HUES64 (cell line): ENCODE results near the gene FUZ.

Experiments
- H3K27ac ChIP-seq: 2 replicates; pipeline ENCODE4 v1.7.0; 2013; ENCODE audit warnings: low read depth, low read length, inconsistent platforms
- H3K27me3 ChIP-seq: 2 replicates; pipeline ENCODE4 v1.6.1; 2013; ENCODE audit warnings: mild to moderate bottlenecking, low read length; ENCODE audit not compliant: insufficient read depth
- H3K36me3 ChIP-seq: 2 replicates; pipeline ENCODE4 v1.6.1; 2013; ENCODE audit warnings: mild to moderate bottlenecking, low read length; ENCODE audit not compliant: insufficient read depth
- H3K4me1 ChIP-seq: 2 replicates; pipeline ENCODE4 v1.6.1; 2013; ENCODE audit warnings: mild to moderate bottlenecking, low read length, moderate library complexity; ENCODE audit not compliant: insufficient read depth
- H3K4me3 ChIP-seq: 2 replicates; pipeline ENCODE4 v1.5.1; 2013; ENCODE audit warnings: mild to moderate bottlenecking, low read length, moderate library complexity
- H3K9ac ChIP-seq: 2 replicates; pipeline ENCODE4 v1.6.1; 2013; ENCODE audit warnings: mild to moderate bottlenecking, low read depth, low read length
- H3K9me3 ChIP-seq: 2 replicates; pipeline ENCODE4 v1.6.1; 2013; ENCODE audit warnings: low read depth, low read length; ENCODE audit not compliant: insufficient read depth
- WGBS: fragments of 150-250, 120-280 bp; methylation state at CpG from one replicate; pipeline ENCODE4 v1.1.7; 2013; ENCODE audit warnings: missing lambda C conversion rate; 5-methylcytosine and 5-hydroxymethylcytosine counted together

FUZ gene

DNA sequence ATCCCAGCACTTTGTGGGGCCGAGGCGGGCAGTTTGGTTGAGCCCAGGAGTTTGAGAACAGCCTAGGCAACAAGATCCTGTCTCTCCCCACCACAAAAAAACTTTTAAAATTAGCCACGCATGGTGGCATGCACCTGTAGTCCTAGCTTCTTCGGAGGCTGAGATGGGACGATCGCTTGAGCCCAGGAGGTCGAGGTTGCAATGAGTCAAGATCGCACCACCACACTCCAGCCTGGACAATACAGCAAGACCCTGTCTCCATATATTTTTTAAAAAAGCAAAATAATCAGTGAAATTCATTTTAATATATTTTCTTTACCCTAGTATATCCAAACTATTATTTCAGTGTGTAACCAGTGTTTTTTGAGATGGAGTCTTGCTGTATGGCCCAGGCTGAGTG is 38.1 kb downstream of the FUZ start:
- no peak overlapping the region for H3K9ac ChIP-seq
- 98% methylated on average over 8 of the region's 8 CpGs for WGBS
- no peaks in the 10 kb centered on the region for H3K4me1 ChIP-seq

DNA sequence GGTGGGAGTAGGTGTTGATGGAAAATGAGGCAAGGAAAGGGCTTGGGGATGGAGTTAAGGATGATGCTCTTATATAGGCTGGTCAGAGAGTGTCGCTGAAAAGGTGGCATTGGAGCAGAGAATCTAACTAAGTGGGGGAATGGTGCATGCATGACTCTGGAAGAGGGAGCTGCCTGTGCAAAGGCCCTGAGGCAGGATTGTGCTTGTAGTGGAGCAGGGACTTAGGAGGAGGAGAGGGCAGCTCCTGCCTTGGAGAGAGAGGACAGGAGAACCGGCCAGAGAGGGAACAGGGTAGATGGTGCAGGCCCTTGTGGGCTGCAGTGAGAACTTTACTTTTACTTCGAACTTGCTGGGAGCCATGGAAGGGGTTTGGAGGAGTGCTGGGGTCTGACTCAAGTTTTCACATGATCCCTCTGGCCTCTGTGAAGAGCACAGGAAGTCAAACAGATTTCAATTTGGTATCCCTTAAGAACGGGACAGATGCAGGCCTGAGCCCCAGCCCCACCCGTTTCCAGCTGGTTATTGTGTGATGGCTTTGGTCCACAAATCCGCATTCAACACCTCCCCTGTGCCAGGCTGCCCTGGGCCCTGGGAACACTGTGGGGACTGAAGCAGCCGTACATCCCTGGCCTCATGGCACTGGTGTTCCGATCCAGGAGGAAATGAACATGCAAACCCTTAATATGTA is 39.3 kb downstream of the FUZ start:
- Histone ChIP-seq H3K9ac (no peak overlapping the region), H3K36me3 (peaks cover 2% of the 10 kb centered on the region; the same call in 1 of the 2 replicates), H3K9me3 (no peaks in the 10 kb centered on the region), H3K27ac (no peak overlapping the region), H3K4me3 (no peak overlapping the region), H3K27me3 (no peaks in the 10 kb centered on the region), H3K4me1 (no peaks in the 10 kb centered on the region)
- WGBS: 94% methylated on average over 8 of the region's 8 CpGs

More for the DNA sequence above, 38.1 kb downstream of the FUZ start:
- Histone ChIP-seq H3K4me3 (no peak overlapping the region), H3K36me3 (peaks cover 2% of the 10 kb centered on the region; the same call in 1 of the 2 replicates), H3K27me3 (no peaks in the 10 kb centered on the region), H3K27ac (no peak overlapping the region), H3K9me3 (no peaks in the 10 kb centered on the region)

GRCh38 chr19:49772850-49773432 is 40.2 kb downstream of the FUZ start:
- 90% methylated on average over 10 of the region's 10 CpGs for WGBS
- Histone ChIP-seq H3K9me3 (no peaks in the 10 kb centered on the region), H3K36me3 (peaks cover 2% of the 10 kb centered on the region; the same call in 1 of the 2 replicates), H3K4me1 (no peaks in the 10 kb centered on the region), H3K27me3 (no peaks in the 10 kb centered on the region), H3K4me3 (no peak overlapping the region), H3K27ac (no peak overlapping the region), H3K9ac (no peak overlapping the region; the same call in 1 of the 2 replicates)

- H3K4me3 ChIP-seq: no peak overlapping the region
- no peaks in the 10 kb centered on the region for H3K9me3 ChIP-seq
- H3K9ac ChIP-seq: no peak overlapping the region
- WGBS: 91% methylated on average over 13 of the region's 13 CpGs
- H3K27me3 ChIP-seq: no peaks in the 10 kb centered on the region
- no peaks in the 10 kb centered on the region for H3K4me1 ChIP-seq
- no peak overlapping the region for H3K27ac ChIP-seq
- peaks cover 2% of the 10 kb centered on the region; the same call in 1 of the 2 replicates for H3K36me3 ChIP-seq
These were observed 41.4 kb downstream of the FUZ start for GRCh38 chr19:49771674-49772139.

- no peaks in the 10 kb centered on the region for H3K27me3 ChIP-seq
- no peak overlapping the region for H3K4me3 ChIP-seq
- H3K27ac ChIP-seq: no peak overlapping the region
- H3K9me3 ChIP-seq: no peaks in the 10 kb centered on the region
- peaks cover 4% of the 10 kb centered on the region; the same call in 1 of the 2 replicates for H3K4me1 ChIP-seq
- H3K36me3 ChIP-seq: peaks cover 2% of the 10 kb centered on the region; the same call in 1 of the 2 replicates
- H3K9ac ChIP-seq: no peak overlapping the region
- 94% methylated on average over 8 of the region's 8 CpGs for WGBS
These were observed 42.6 kb downstream of the FUZ start for GRCh38 chr19:49770529-49770928.

- H3K4me3 ChIP-seq: peak overlapping the region; percentile 98
- H3K9me3 ChIP-seq: no peaks in the 10 kb centered on the region
- no peaks in the 10 kb centered on the region for H3K27me3 ChIP-seq
- peaks cover 2% of the 10 kb centered on the region; the same call in 1 of the 2 replicates for H3K36me3 ChIP-seq
- peak overlapping the region; percentile 79; the same call in 1 of the 2 replicates for H3K9ac ChIP-seq
- H3K27ac ChIP-seq: no peak overlapping the region
- peaks cover 4% of the 10 kb centered on the region; the same call in 1 of the 2 replicates for H3K4me1 ChIP-seq
- WGBS: 82% methylated on average over 12 of the region's 12 CpGs
These were observed 45.0 kb downstream of the FUZ start for GRCh38 chr19:49767967-49768581.

DNA sequence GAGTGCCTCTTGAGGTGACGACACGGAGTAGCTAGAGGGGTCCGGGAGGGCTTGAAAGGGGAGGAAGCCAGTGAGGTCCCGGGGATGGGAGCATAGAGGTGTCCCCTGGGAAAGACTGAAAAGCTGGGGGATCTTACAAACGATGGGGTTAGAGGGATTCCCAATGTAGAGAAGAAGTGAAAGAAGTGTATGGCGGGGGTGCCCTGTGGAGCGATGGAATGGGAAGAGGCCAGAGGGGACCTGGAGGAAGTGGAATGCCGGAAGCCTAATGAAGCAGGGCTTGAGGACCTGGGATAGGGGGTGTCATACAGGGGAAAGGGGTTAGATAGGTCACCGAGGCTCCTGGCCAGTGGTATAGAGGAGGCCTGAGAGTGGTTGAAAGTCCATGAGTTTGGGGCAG is 45.7 kb downstream of the FUZ start:
- H3K4me1 ChIP-seq: peaks cover 4% of the 10 kb centered on the region; the same call in 1 of the 2 replicates
- WGBS: 5% methylated on average over 9 of the region's 9 CpGs
- H3K36me3 ChIP-seq: peaks cover 2% of the 10 kb centered on the region; the same call in 1 of the 2 replicates
- H3K9me3 ChIP-seq: no peaks in the 10 kb centered on the region
- H3K9ac ChIP-seq: peak overlapping the region; percentile 79
- H3K4me3 ChIP-seq: peak overlapping the region; percentile 98
- peak overlapping the region; percentile 60; the same call in 1 of the 2 replicates for H3K27ac ChIP-seq
- no peaks in the 10 kb centered on the region for H3K27me3 ChIP-seq

- Histone ChIP-seq H3K9me3 (no peaks in the 10 kb centered on the region), H3K27ac (peak within 1 kb of the TSS; percentile 99), H3K9ac (peak within 1 kb of the TSS; percentile 90), H3K4me1 (peaks cover 4% of the 10 kb centered on the region; the same call in 1 of the 2 replicates), H3K4me3 (peak within 1 kb of the TSS; percentile 98), H3K36me3 (peaks cover 2% of the 10 kb centered on the region; the same call in 1 of the 2 replicates), H3K27me3 (no peaks in the 10 kb centered on the region)
- under 1% methylated on average over 38 of the region's 38 CpGs for whole genome bisulfite sequencing
These were observed 46.2 kb downstream of the FUZ start, which contains the start of gene AP2A1 for GRCh38 chr19:49766930-49767299. AP2A1 (plus strand) TSS chr19:49767001; CDS start chr19:49767134, 133 bp downstream.

DNA sequence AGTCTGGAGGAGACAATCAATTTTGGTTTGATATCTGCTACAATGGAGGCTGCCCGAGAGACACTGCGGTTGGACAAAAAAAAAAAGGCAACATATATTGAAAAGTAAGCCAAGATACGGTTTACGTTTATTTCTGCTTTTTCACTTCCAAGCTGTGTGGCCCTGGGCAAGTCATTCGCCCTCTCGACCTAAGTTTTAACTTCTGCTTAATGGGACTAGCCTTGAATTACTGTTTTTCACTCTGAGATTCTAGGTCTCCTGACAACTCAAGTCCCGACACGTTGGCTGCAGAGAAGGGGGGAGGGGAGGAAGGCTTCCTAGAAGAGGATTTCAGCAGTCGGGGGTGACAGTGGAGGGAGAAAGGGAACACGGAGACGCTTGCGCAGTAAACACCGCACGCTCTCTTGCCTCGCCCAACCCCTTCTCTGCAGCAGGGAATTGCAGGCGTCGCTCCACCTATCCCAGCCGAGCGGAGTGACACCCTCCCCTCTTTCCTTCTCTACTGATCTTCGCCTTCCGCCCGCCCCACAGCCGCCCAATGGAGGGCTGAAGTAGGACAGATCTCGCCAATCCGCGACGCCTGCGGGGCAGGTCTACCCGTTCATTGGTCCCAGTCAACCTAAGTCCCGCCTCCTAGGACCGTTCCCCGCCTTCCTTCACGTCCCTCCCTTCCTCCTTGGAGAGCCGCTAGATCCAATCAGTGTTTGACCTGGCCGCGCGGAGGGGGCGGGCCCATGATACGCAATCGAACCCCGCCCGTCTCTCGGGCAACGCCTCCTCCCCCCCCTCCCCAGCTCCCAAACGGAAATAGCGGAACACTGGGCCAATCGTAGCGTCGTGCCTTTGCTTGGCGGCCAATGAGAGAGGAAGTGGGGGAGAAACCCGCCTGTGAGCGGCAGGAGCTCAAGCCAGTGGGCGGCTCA is 46.8 kb downstream of the FUZ start:
- H3K27me3 ChIP-seq: no peaks in the 10 kb centered on the region
- peak overlapping the region; percentile 55 for H3K4me3 ChIP-seq
- peak overlapping the region; percentile 99 for H3K27ac ChIP-seq
- under 1% methylated on average over 53 of the region's 53 CpGs for WGBS
- H3K36me3 ChIP-seq: no peaks in the 10 kb centered on the region
- no peaks in the 10 kb centered on the region for H3K9me3 ChIP-seq
- H3K9ac ChIP-seq: peak overlapping the region; percentile 90
- H3K4me1 ChIP-seq: peaks cover 6% of the 10 kb centered on the region

DNA sequence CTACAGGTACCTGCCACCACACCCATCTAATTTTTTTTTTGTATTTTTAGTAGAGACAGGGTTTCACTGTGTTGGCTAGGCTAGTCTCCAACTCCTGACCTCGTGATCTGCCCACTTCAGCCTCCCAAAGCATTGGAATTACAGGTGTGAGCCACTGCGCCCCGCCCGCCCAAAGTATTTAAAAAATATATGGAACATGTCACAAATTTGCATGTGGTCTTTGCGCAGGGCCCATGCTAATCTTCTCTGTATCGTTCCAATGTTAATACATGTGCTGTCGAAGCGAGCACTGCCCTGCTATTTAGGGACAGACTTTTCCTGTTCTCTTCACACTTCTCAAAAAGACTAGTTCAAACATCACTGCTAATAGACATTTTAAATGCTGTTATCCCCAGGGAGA is 48.8 kb downstream of the FUZ start:
- no peak overlapping the region for H3K4me3 ChIP-seq
- no peaks in the 10 kb centered on the region for H3K9me3 ChIP-seq
- H3K27me3 ChIP-seq: no peaks in the 10 kb centered on the region
- peaks cover 8% of the 10 kb centered on the region for H3K4me1 ChIP-seq
- no peak overlapping the region for H3K9ac ChIP-seq
- no peak overlapping the region for H3K27ac ChIP-seq
- no peaks in the 10 kb centered on the region for H3K36me3 ChIP-seq
- WGBS: 96% methylated on average over 8 of the region's 8 CpGs
